ENCODE data around the gene LDAH.
"Not testable (repeated sequence)": the region's sequence is repeated elsewhere in the genome, so short reads cannot be mapped to it uniquely, and the experiment has no call there.

LDAH gene

GRCh38 chr2:20717641-20718040, 105.3 kb downstream of the LDAH start:
- no peak for DNase-seq

- not testable (repeated sequence) for DNase-seq
These were observed 106.7 kb downstream of the LDAH start for GRCh38 chr2:20716164-20716563.

- not testable (repeated sequence) for DNase-seq
These were observed 108.5 kb downstream of the LDAH start for GRCh38 chr2:20714412-20714811.

GRCh38 chr2:20713585-20713984, 109.3 kb downstream of the LDAH start:
- not testable (repeated sequence) for DNase-seq

GRCh38 chr2:20711641-20712040, 111.3 kb downstream of the LDAH start:
- DNase-seq: not testable (repeated sequence)

GRCh38 chr2:20707601-20708000, 115.3 kb downstream of the LDAH start:
- no peak for DNase-seq

- no peak for DNase-seq
These were observed 116.1 kb downstream of the LDAH start for GRCh38 chr2:20706786-20707185.

- DNase-seq: no peak
These were observed 116.7 kb downstream of the LDAH start for GRCh38 chr2:20706217-20706616.

GRCh38 chr2:20704886-20705285, 118.0 kb downstream of the LDAH start:
- no peak for DNase-seq

GRCh38 chr2:20702563-20702962, 120.3 kb downstream of the LDAH start:
- no peak for DNase-seq

- peak; percentile 12 for DNase-seq
These were observed 123.8 kb downstream of the LDAH start for GRCh38 chr2:20698916-20699613.

GRCh38 chr2:20697322-20697934, 125.5 kb downstream of the LDAH start:
- no peak for DNase-seq

- DNase-seq: no peak
These were observed 126.5 kb downstream of the LDAH start for GRCh38 chr2:20696366-20696765.

- no peak for DNase-seq
These were observed 129.6 kb downstream of the LDAH start for GRCh38 chr2:20693317-20693716.

- no peak for DNase-seq
These were observed 130.8 kb downstream of the LDAH start for GRCh38 chr2:20692081-20692480.

- DNase-seq: no peak
These were observed 131.7 kb downstream of the LDAH start for GRCh38 chr2:20691076-20691734.

GRCh38 chr2:20689428-20690264, 133.3 kb downstream of the LDAH start:
- DNase-seq: no peak

- DNase-seq: no peak
These were observed 135.6 kb downstream of the LDAH start for GRCh38 chr2:20687260-20687832.

GRCh38 chr2:20684581-20685063, 138.3 kb downstream of the LDAH start:
- no peak for DNase-seq

- DNase-seq: no peak
These were observed 140.6 kb downstream of the LDAH start for GRCh38 chr2:20682167-20682920.

- no peak for DNase-seq
These were observed 142.0 kb downstream of the LDAH start for GRCh38 chr2:20680744-20681375.
